ENCODE results near the gene ZBTB46.

- TF ChIP-seq, protein P1, sequence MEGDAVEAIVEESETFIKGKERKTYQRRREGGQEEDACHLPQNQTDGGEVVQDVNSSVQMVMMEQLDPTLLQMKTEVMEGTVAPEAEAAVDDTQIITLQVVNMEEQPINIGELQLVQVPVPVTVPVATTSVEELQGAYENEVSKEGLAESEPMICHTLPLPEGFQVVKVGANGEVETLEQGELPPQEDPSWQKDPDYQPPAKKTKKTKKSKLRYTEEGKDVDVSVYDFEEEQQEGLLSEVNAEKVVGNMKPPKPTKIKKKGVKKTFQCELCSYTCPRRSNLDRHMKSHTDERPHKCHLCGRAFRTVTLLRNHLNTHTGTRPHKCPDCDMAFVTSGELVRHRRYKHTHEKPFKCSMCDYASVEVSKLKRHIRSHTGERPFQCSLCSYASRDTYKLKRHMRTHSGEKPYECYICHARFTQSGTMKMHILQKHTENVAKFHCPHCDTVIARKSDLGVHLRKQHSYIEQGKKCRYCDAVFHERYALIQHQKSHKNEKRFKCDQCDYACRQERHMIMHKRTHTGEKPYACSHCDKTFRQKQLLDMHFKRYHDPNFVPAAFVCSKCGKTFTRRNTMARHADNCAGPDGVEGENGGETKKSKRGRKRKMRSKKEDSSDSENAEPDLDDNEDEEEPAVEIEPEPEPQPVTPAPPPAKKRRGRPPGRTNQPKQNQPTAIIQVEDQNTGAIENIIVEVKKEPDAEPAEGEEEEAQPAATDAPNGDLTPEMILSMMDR (conservative IDR thresholded peaks at IDR 0.05), result no peak
- no peak for TF ChIP-seq EZH2 (IDR thresholded peaks at IDR 0.05; ENCODE audit: low read depth)
Observed at GRCh38 chr20:63804308-63804636, 26.8 kb downstream of the ZBTB46 start.
